Measurements from ENCODE around the gene ZBED3.

The ZBED3 gene

GRCh38 chr5:77076961-77077828 is 9.9 kb downstream of the ZBED3 start:
- DNase-seq, result peak; percentile 85

GRCh38 chr5:77074745-77075144 is 12.3 kb downstream of the ZBED3 start:
- DNase-seq, result no peak

- no peak for DNase-seq
Observed at GRCh38 chr5:77073667-77074066, 13.4 kb downstream of the ZBED3 start.

GRCh38 chr5:77066823-77067442 is 20.2 kb downstream of the ZBED3 start:
- DNase-seq, result no peak

GRCh38 chr5:77066184-77066583 is 20.9 kb downstream of the ZBED3 start:
- DNase-seq, result no peak

GRCh38 chr5:77065256-77065655 is 21.8 kb downstream of the ZBED3 start:
- DNase-seq, result no peak

- DNase-seq, result no peak
Observed at GRCh38 chr5:77064040-77064439, 23.0 kb downstream of the ZBED3 start.

- DNase-seq, result no peak
Observed at GRCh38 chr5:77046416-77047073, 40.5 kb downstream of the ZBED3 start.

- no peak for DNase-seq
Observed at GRCh38 chr5:77035950-77036349, 51.1 kb downstream of the ZBED3 start.

- no peak for DNase-seq
Observed at GRCh38 chr5:77033338-77033737, 53.7 kb downstream of the ZBED3 start.

- no peak for DNase-seq
Observed at GRCh38 chr5:77032635-77033034, 54.5 kb downstream of the ZBED3 start.

- DNase-seq, result no peak
Observed at GRCh38 chr5:77031891-77032290, 55.2 kb downstream of the ZBED3 start.

GRCh38 chr5:77030097-77031071 is 56.7 kb downstream of the ZBED3 start, which contains the start of gene AGGF1:
TSS of gene AGGF1 (plus strand) at chr5:77030404. CDS start at chr5:77030767, 363 bp downstream.
- DNase-seq, result peak; percentile 94

GRCh38 chr5:77029376-77029885 is 57.7 kb downstream of the ZBED3 start:
- no peak for DNase-seq

- DNase-seq, result no peak
Observed at GRCh38 chr5:77028631-77029375, 58.3 kb downstream of the ZBED3 start.

- DNase-seq, result no peak
Observed at GRCh38 chr5:77024490-77024889, 62.6 kb downstream of the ZBED3 start.

GRCh38 chr5:77022511-77023417 is 64.3 kb downstream of the ZBED3 start:
- no peak for DNase-seq

Measured in retina (tissue), 1 donor.